GM13977 (cell line): ENCODE results near the gene FAR2.

ENCODE experiments used
- DNase-seq: peaks from one replicate; pipeline ENCODE4 v3.0.0; 2012; ENCODE audit warnings: low spot score
- in situ Hi-C: fragments of 300-500 bp; cut with MboI; formaldehyde crosslinking; loops from one replicate; pipeline ENCODE4 v1.12.0; 2022; ENCODE audit warnings: low sequenced_read_pairs, low pct_unique_long_range_greater_than_20kb, mixed read lengths, inconsistent platforms; ENCODE audit not compliant: unreplicated experiment
- TF ChIP-seq, protein P1 (sequence below): IDR thresholded peaks from 2 replicates; pipeline ENCODE4 v1.5.1; 2012; ENCODE audit warnings: mild to moderate bottlenecking, control low read depth; ENCODE audit not compliant: insufficient read depth; ENCODE audit errors: extremely low read depth, missing control alignments

FAR2 gene

GRCh38 chr12:29310899-29311298 lies 161.8 kb downstream of the FAR2 start:
- TF ChIP-seq, protein P1, sequence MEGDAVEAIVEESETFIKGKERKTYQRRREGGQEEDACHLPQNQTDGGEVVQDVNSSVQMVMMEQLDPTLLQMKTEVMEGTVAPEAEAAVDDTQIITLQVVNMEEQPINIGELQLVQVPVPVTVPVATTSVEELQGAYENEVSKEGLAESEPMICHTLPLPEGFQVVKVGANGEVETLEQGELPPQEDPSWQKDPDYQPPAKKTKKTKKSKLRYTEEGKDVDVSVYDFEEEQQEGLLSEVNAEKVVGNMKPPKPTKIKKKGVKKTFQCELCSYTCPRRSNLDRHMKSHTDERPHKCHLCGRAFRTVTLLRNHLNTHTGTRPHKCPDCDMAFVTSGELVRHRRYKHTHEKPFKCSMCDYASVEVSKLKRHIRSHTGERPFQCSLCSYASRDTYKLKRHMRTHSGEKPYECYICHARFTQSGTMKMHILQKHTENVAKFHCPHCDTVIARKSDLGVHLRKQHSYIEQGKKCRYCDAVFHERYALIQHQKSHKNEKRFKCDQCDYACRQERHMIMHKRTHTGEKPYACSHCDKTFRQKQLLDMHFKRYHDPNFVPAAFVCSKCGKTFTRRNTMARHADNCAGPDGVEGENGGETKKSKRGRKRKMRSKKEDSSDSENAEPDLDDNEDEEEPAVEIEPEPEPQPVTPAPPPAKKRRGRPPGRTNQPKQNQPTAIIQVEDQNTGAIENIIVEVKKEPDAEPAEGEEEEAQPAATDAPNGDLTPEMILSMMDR: no peak
- DNase-seq: no peak
- in situ Hi-C loops: loop anchor here (10.0 kb wide), 1 partner anchor 226 kb away; no protein-coding TSS in a partner anchor

DNA sequence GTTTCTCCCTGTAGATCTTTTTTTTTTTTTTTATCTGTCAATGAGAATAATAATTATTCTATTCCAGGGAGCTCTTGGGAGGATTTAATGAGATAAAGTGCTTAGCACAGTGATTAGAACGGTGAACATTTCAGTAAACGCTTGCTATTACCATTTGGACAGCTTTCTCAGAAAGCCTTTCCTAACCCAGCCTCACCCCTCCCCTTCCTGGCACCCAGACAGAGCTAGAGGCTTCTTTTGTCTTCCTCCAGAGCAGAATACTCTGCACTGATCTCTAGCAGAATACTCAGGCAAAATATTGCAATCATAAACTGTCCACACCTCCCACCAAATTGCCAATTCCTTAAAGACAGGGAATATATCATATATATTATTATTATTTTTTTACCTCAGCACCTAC lies 165.3 kb downstream of the FAR2 start:
- in situ Hi-C loops: loop anchor here (10.0 kb wide), 1 partner anchor 230 kb away; no protein-coding TSS in a partner anchor
- TF ChIP-seq, protein P1: no peak
- DNase-seq: no peak

GRCh38 chr12:29316752-29317151 lies 167.7 kb downstream of the FAR2 start:
- in situ Hi-C loops: loop anchor here (10.0 kb wide), 1 partner anchor 232 kb away; no protein-coding TSS in a partner anchor
- TF ChIP-seq, protein P1: no peak
- DNase-seq: no peak

- peak; percentile 68 for DNase-seq
- in situ Hi-C loops: loop anchor here (10.0 kb wide), 1 partner anchor 233 kb away; no protein-coding TSS in a partner anchor
- TF ChIP-seq, protein P1: peak; percentile 95
These were observed 168.7 kb downstream of the FAR2 start for GRCh38 chr12:29317556-29318363.

DNA sequence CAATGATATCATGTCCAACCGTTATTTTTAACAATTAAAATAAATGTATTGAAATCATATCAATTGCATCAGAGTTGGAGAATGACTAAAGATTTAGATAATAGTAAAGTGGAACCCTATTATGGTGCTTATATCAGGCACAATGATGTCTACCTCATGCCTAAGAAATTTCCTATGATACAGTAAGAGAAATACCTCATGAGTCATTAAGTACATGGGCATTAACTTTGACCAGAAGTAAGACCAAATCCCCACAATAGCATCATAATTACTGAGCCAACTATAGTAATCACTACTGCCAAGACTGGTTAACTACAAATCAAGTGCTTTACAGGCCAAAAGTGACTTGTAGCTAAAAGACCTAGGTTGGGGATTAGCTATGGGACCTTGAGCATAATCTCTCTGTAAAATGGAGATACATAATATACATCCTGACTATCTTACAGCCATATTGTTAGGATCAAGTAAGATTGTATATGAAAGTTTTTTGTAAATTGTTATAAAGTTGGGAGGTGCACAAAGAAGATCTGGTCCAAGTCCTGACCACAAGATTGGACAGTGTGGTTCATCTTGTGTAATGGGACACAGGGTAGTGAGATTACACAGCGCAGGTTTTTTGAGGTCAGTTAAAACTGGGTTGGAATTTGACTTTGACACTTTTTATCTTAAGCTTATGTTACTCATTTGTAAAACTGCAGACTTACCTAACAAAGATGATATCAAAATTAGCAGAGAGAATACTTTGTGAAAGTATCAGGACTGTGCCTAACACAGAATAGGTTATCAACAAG lies 171.4 kb downstream of the FAR2 start:
- DNase-seq: no peak
- TF ChIP-seq, protein P1: no peak
- in situ Hi-C loops: no loop called here

DNA sequence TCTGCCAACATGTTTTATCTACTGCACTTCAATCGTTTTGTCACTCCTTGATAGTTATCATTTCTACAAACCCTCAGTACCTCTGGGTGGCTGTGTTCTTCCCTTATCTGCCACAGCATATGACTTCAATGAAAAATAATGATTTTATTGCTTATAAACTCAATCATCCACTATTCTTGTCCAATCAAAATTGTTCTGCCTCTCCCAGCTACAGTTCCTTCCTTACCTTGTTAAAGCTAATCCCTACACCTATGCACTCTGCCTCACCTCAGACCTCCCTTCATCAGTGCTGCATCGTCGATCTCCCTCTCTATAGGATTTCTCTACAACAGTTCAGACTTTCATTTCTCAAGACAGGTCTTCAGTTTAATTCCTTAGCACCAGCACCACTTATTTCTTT lies 173.1 kb downstream of the FAR2 start:
- no peak for DNase-seq
- in situ Hi-C loops: no loop called here
- TF ChIP-seq, protein P1: no peak
